ENCODE results near the gene MSX1.

- TF ChIP-seq RAD21 (IDR thresholded peaks at IDR 0.05 in 1 of 2, conservative IDR thresholded peaks at IDR 0.05 in 1 of 2; ENCODE audit: low read depth in 2 of 2, low read length in 2 of 2) (no peak), YY1 (IDR thresholded peaks at IDR 0.05; ENCODE audit: low read depth, low read length) (no peak), POLR2A (IDR thresholded peaks at IDR 0.05; ENCODE audit: control extremely low read depth in 1 of 2, low read depth in 2 of 2, low read length in 2 of 2) (no peak), SIRT6 (IDR thresholded peaks at IDR 0.05; ENCODE audit: low read length) (no peak), JUN (IDR thresholded peaks at IDR 0.05; ENCODE audit: low read depth, low read length) (no peak), RFX5 (IDR thresholded peaks at IDR 0.05; ENCODE audit: borderline replicate concordance, low read depth, low read length) (no peak), CHD2 (IDR thresholded peaks at IDR 0.05; ENCODE audit: low read length) (no peak), MAFK (IDR thresholded peaks at IDR 0.05; ENCODE audit: low read depth, low read length) (no peak), TEAD4 (IDR thresholded peaks at IDR 0.05; ENCODE audit: low read depth, low read length) (no peak), SIN3A (conservative IDR thresholded peaks at IDR 0.05 in 1 of 2, IDR thresholded peaks at IDR 0.05 in 1 of 2; ENCODE audit: low read depth in 1 of 2, low read length in 2 of 2) (no peak), EZH2 (IDR thresholded peaks at IDR 0.05; ENCODE audit: low read depth, low read length, severe bottlenecking) (no peak)
- TF ChIP-seq, protein P1, sequence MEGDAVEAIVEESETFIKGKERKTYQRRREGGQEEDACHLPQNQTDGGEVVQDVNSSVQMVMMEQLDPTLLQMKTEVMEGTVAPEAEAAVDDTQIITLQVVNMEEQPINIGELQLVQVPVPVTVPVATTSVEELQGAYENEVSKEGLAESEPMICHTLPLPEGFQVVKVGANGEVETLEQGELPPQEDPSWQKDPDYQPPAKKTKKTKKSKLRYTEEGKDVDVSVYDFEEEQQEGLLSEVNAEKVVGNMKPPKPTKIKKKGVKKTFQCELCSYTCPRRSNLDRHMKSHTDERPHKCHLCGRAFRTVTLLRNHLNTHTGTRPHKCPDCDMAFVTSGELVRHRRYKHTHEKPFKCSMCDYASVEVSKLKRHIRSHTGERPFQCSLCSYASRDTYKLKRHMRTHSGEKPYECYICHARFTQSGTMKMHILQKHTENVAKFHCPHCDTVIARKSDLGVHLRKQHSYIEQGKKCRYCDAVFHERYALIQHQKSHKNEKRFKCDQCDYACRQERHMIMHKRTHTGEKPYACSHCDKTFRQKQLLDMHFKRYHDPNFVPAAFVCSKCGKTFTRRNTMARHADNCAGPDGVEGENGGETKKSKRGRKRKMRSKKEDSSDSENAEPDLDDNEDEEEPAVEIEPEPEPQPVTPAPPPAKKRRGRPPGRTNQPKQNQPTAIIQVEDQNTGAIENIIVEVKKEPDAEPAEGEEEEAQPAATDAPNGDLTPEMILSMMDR (IDR thresholded peaks at IDR 0.05; ENCODE audit: control extremely low read depth in 1 of 3, insufficient read depth in 1 of 3, low read depth in 1 of 3, low read length in 3 of 3), result no peak
- TF ChIP-seq, protein P2, sequence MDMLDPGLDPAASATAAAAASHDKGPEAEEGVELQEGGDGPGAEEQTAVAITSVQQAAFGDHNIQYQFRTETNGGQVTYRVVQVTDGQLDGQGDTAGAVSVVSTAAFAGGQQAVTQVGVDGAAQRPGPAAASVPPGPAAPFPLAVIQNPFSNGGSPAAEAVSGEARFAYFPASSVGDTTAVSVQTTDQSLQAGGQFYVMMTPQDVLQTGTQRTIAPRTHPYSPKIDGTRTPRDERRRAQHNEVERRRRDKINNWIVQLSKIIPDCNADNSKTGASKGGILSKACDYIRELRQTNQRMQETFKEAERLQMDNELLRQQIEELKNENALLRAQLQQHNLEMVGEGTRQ (IDR thresholded peaks at IDR 0.05; ENCODE audit: low read length), result no peak
- TF ChIP-seq, protein P3, sequence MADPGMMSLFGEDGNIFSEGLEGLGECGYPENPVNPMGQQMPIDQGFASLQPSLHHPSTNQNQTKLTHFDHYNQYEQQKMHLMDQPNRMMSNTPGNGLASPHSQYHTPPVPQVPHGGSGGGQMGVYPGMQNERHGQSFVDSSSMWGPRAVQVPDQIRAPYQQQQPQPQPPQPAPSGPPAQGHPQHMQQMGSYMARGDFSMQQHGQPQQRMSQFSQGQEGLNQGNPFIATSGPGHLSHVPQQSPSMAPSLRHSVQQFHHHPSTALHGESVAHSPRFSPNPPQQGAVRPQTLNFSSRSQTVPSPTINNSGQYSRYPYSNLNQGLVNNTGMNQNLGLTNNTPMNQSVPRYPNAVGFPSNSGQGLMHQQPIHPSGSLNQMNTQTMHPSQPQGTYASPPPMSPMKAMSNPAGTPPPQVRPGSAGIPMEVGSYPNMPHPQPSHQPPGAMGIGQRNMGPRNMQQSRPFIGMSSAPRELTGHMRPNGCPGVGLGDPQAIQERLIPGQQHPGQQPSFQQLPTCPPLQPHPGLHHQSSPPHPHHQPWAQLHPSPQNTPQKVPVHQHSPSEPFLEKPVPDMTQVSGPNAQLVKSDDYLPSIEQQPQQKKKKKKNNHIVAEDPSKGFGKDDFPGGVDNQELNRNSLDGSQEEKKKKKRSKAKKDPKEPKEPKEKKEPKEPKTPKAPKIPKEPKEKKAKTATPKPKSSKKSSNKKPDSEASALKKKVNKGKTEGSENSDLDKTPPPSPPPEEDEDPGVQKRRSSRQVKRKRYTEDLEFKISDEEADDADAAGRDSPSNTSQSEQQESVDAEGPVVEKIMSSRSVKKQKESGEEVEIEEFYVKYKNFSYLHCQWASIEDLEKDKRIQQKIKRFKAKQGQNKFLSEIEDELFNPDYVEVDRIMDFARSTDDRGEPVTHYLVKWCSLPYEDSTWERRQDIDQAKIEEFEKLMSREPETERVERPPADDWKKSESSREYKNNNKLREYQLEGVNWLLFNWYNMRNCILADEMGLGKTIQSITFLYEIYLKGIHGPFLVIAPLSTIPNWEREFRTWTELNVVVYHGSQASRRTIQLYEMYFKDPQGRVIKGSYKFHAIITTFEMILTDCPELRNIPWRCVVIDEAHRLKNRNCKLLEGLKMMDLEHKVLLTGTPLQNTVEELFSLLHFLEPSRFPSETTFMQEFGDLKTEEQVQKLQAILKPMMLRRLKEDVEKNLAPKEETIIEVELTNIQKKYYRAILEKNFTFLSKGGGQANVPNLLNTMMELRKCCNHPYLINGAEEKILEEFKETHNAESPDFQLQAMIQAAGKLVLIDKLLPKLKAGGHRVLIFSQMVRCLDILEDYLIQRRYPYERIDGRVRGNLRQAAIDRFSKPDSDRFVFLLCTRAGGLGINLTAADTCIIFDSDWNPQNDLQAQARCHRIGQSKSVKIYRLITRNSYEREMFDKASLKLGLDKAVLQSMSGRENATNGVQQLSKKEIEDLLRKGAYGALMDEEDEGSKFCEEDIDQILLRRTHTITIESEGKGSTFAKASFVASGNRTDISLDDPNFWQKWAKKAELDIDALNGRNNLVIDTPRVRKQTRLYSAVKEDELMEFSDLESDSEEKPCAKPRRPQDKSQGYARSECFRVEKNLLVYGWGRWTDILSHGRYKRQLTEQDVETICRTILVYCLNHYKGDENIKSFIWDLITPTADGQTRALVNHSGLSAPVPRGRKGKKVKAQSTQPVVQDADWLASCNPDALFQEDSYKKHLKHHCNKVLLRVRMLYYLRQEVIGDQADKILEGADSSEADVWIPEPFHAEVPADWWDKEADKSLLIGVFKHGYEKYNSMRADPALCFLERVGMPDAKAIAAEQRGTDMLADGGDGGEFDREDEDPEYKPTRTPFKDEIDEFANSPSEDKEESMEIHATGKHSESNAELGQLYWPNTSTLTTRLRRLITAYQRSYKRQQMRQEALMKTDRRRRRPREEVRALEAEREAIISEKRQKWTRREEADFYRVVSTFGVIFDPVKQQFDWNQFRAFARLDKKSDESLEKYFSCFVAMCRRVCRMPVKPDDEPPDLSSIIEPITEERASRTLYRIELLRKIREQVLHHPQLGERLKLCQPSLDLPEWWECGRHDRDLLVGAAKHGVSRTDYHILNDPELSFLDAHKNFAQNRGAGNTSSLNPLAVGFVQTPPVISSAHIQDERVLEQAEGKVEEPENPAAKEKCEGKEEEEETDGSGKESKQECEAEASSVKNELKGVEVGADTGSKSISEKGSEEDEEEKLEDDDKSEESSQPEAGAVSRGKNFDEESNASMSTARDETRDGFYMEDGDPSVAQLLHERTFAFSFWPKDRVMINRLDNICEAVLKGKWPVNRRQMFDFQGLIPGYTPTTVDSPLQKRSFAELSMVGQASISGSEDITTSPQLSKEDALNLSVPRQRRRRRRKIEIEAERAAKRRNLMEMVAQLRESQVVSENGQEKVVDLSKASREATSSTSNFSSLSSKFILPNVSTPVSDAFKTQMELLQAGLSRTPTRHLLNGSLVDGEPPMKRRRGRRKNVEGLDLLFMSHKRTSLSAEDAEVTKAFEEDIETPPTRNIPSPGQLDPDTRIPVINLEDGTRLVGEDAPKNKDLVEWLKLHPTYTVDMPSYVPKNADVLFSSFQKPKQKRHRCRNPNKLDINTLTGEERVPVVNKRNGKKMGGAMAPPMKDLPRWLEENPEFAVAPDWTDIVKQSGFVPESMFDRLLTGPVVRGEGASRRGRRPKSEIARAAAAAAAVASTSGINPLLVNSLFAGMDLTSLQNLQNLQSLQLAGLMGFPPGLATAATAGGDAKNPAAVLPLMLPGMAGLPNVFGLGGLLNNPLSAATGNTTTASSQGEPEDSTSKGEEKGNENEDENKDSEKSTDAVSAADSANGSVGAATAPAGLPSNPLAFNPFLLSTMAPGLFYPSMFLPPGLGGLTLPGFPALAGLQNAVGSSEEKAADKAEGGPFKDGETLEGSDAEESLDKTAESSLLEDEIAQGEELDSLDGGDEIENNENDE (IDR thresholded peaks at IDR 0.05; ENCODE audit: insufficient replicate concordance, low read length), result no peak
Observed at GRCh38 chr4:4875611-4876010, 16.1 kb downstream of the MSX1 start.
